Measurements from ENCODE around the gene UBQLN3. TPM values are rescaled to one million over a fixed set of nuclear protein-coding genes. Genes with fewer than 3 reads are reported as not detected.

The UBQLN3 gene
- total RNA-seq: not detected in 2 replicates

GRCh38 chr11:5509803-5510202, at the start of gene UBQLN3:
UBQLN3 (minus strand) TSS chr11:5509957; CDS start chr11:5509558, 399 bp downstream.

GRCh38 chr11:5548440-5548839, 38.7 kb upstream of the UBQLN3 start, which contains the start of gene OR52H1:
OR52H1 (minus strand) TSS chr11:5548540; CDS start chr11:5545505, 3,035 bp downstream.

GRCh38 chr11:5516599-5516998, 6.8 kb upstream of the UBQLN3 start, which contains the start of gene UBQLNL:
UBQLNL (minus strand) TSS chr11:5516699; CDS start chr11:5516441, 258 bp downstream.

GRCh38 chr11:5488385-5488784, 21.4 kb downstream of the UBQLN3 start, which contains the start of gene OR52D1:
OR52D1 (plus strand) TSS chr11:5488685; CDS start chr11:5488707, 22 bp downstream.

Other genes starting within 250 kb of the UBQLN3 start
- gene HBE1, start 240.0 kb downstream of the UBQLN3 start, total RNA-seq: not detected in 2 replicates
- not detected in 2 replicates for gene OR51B4, start 208.0 kb downstream of the UBQLN3 start, total RNA-seq
- not detected in 2 replicates for gene OR51B2, start 185.7 kb downstream of the UBQLN3 start, total RNA-seq
- gene OR51B5, start 166.4 kb downstream of the UBQLN3 start, total RNA-seq: not detected in 2 replicates
- not detected in 2 replicates for gene OR51B6, start 158.4 kb downstream of the UBQLN3 start, total RNA-seq
- gene OR51M1, start 126.1 kb downstream of the UBQLN3 start, total RNA-seq: not detected in 2 replicates
- not detected in 2 replicates for gene OR51Q1, start 87.8 kb downstream of the UBQLN3 start, total RNA-seq
- not detected in 2 replicates for gene OR51I1, start 68.4 kb downstream of the UBQLN3 start, total RNA-seq
- gene OR51I2, start 60.6 kb downstream of the UBQLN3 start, total RNA-seq: not detected in 2 replicates
- not detected in 2 replicates for gene OR52D1, start 21.3 kb downstream of the UBQLN3 start, total RNA-seq
- gene UBQLNL, start 6.7 kb upstream of the UBQLN3 start, total RNA-seq: 0.25 TPM in 1 of 2 replicates, not detected in the other
- gene OR52H1, start 38.6 kb upstream of the UBQLN3 start, total RNA-seq: not detected in 2 replicates
- gene OR52B6, start 70.9 kb upstream of the UBQLN3 start, total RNA-seq: not detected in 2 replicates
- 5.1 and 6.1 TPM in 2 replicates for gene TRIM6, start 86.7 kb upstream of the UBQLN3 start, total RNA-seq
- 1.8 and 2.0 TPM in 2 replicates for gene TRIM34, start 115.0 kb upstream of the UBQLN3 start, total RNA-seq
- 16.5 and 23.2 TPM in 2 replicates for gene TRIM5, start 175.1 kb upstream of the UBQLN3 start, total RNA-seq
- 5.1 and 8.6 TPM in 2 replicates for gene TRIM22, start 179.8 kb upstream of the UBQLN3 start, total RNA-seq
- gene OR56B1, start 226.5 kb upstream of the UBQLN3 start, total RNA-seq: not detected in 2 replicates
- not detected in 2 replicates for gene OR52N4, start 244.3 kb upstream of the UBQLN3 start, total RNA-seq